Gastrocnemius medialis (tissue), 4 donors: ENCODE data around the gene STK11IP. TPM values are rescaled to one million over a fixed set of nuclear protein-coding genes. Genes with fewer than 3 reads are reported as not detected.

Experiments used
- ATAC-seq, 2 donors: fragments of 150-250 bp; one replicate each; pipeline ENCODE4 v1.9.1; 2016
- DNase-seq, 2 donors: peaks; one replicate each; pipeline ENCODE4 v3.0.0-alpha.2; 2019
- H3K27ac ChIP-seq, 4 donors: fragments of 200-600 bp; sonication (generic); 1 replicate in 1 of 4; 2 replicates in 3 of 4; pipeline ENCODE4 v1.5.1; 2016 to 2018; ENCODE audit warnings: mild to moderate bottlenecking in 2 of 4, moderate library complexity in 1 of 4
- H3K27me3 ChIP-seq, 3 donors: fragments of 200-600 bp; sonication (generic) in 2 of 3; 1 replicate in 1 of 3; 2 replicates in 2 of 3; pipeline versions ENCODE4 v1.5.1 to v1.6.0; 2016 to 2019; ENCODE audit warnings: mild to moderate bottlenecking in 1 of 3, moderate library complexity in 1 of 3
- H3K36me3 ChIP-seq, 2 donors: fragments of 200-600 bp; sonication (generic) in 1 of 2; one replicate each; pipeline ENCODE4 v1.5.1; 2017 to 2018
- H3K4me1 ChIP-seq, 2 donors: fragments of 200-600 bp; sonication (generic) in 1 of 2; one replicate each; pipeline ENCODE4 v1.5.1; 2016 to 2017; ENCODE audit warnings: mild to moderate bottlenecking in 2 of 2
- H3K4me3 ChIP-seq, 4 donors: fragments of 200-600 bp; sonication (generic) in 3 of 4; 1 replicate in 1 of 4; 2 replicates in 3 of 4; pipeline ENCODE4 v1.5.1; 2016 to 2019; ENCODE audit warnings: mild to moderate bottlenecking in 2 of 4
- H3K9me3 ChIP-seq, 3 donors: fragments of 200-600 bp; sonication (generic) in 2 of 3; 1 replicate in 1 of 3; 2 replicates in 2 of 3; pipeline ENCODE4 v1.5.1; 2016 to 2019
- CTCF ChIP-seq, 5 experiments: fragments of 450-650 bp in 3 of 5; fragments of 200-600 bp in 2 of 5; sonication (generic) in 2 of 5; IDR thresholded peaks in 4 of 5; conservative IDR thresholded peaks in 1 of 5; 1 replicate in 4 of 5; 2 replicates in 1 of 5; pipeline ENCODE4 v1.5.1; 2016 to 2019; ENCODE audit warnings: antibody characterized with exemption in 5 of 5, mild to moderate bottlenecking in 3 of 5, moderate library complexity in 3 of 5
- POLR2A ChIP-seq, 2 donors: fragments of 450-650 bp; IDR thresholded peaks; one replicate each; pipeline ENCODE4 v1.6.1; 2017; ENCODE audit warnings: antibody characterized with exemption in 2 of 2, mild to moderate bottlenecking in 2 of 2, moderate library complexity in 2 of 2
- in situ Hi-C, 4 donors: fragments of 200-750 bp; cut with MboI; loops; one replicate each; pipeline versions ENCODE4 v1.15.0 to v1.8.0; 2017; ENCODE audit warnings: low sequenced_read_pairs in 4 of 4
- intact Hi-C: fragments of 100-400 bp; cut with DNase I; formaldehyde crosslinking; loops from one replicate; pipeline ENCODE4 v1.15.1; 2023; ENCODE audit warnings: low total_unique reads
- microRNA-seq, 2 donors: library from miRNA; unstranded; fragments of <30 nt; microRNA quantifications; one replicate each; pipeline ENCODE4, GENCODE V29; 2016; ENCODE audit warnings: borderline replicate concordance in 2 of 2
- total RNA-seq, 4 donors: library from RNA; depleted of rRNA; stranded (reverse); fragments of >200 nt; gene quantifications; one replicate each; pipeline versions ENCODE4 v1.1.0 to v1.2.3, GENCODE V29; 2016

STK11IP gene
- total RNA-seq, 4 donors from 2014 or later, result 5.4 to 7.5 (median 6.5) TPM

DNA sequence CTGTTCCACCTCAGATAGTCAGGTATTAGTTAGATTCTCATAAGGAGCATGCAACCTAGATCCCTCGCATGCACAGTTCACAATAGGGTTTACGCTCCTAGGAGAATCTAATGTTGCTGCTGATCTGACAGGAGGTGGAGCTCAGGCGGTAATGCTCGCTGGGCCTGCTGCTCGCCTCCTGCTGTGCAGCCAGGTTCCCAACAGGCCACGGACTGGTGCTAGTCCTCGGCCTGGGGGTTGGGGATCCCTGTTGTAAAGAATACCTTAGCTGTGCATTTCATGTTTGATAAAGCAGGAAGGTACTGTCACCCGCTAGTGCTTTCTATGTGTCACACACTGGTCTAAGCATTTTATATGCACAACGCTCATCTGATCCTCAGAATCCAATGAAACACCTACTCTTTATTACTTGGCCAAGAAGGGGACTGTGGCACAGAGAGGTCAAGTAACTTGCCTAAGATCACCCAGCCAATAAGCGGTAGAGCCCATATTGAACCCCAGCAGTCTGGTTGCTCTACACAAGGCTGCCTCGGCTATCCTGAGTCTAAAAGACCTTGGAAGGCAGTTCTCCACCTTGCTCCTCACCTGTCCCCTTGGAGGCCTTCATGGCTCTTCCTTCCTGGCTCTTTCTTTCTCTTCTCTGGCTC lies 65.6 kb downstream of the STK11IP start:
- H3K9me3 ChIP-seq, result no peaks in the 10 kb centered on the region
- DNase-seq (no peak), ATAC-seq (no peak)
- H3K4me3 ChIP-seq, result no peak overlapping the region
- peaks cover 7 to 12% of the 10 kb centered on the region in 2 donors for H3K4me1 ChIP-seq
- TF ChIP-seq POLR2A (IDR thresholded peaks at IDR 0.05), result no peak
- TF ChIP-seq CTCF (IDR thresholded peaks at IDR 0.05 in 4 of 5, conservative IDR thresholded peaks at IDR 0.05 in 1 of 5), result no peak
- in situ Hi-C loops, result no loop called here
- no peaks in the 10 kb centered on the region for H3K36me3 ChIP-seq
- no peak overlapping the region for H3K27ac ChIP-seq
- H3K27me3 ChIP-seq, result no peaks in the 10 kb centered on the region
- intact Hi-C loops, result no loop called here

- H3K27ac ChIP-seq, result no peak overlapping the region
- H3K27me3 ChIP-seq, result no peaks in the 10 kb centered on the region
- in situ Hi-C loops, result no loop called here
These were observed 66.4 kb downstream of the STK11IP start for GRCh38 chr2:219664041-219664440.

GRCh38 chr2:219664944-219665343 lies 67.3 kb downstream of the STK11IP start:
- Histone ChIP-seq H3K36me3 (no peaks in the 10 kb centered on the region), H3K27me3 (no peaks in the 10 kb centered on the region), H3K4me1 (peaks cover 7 to 12% of the 10 kb centered on the region in 2 donors), H3K4me3 (no peak overlapping the region), H3K9me3 (no peaks in the 10 kb centered on the region), H3K27ac (no peak overlapping the region)
- intact Hi-C loops (no loop called here), in situ Hi-C loops (no loop called here)
- TF ChIP-seq CTCF (IDR thresholded peaks at IDR 0.05 in 4 of 5, conservative IDR thresholded peaks at IDR 0.05 in 1 of 5) (no peak), POLR2A (IDR thresholded peaks at IDR 0.05) (no peak)
- DNase-seq (peak; percentile 30 to 34), ATAC-seq (peak; percentile 65 to 87)

More at GRCh38 chr2:219664041-219664440, 66.4 kb downstream of the STK11IP start:
- no peak for ATAC-seq
- Histone ChIP-seq H3K36me3 (no peaks in the 10 kb centered on the region), H3K9me3 (no peaks in the 10 kb centered on the region), H3K4me3 (no peak overlapping the region), H3K4me1 (peaks cover 7 to 12% of the 10 kb centered on the region in 2 donors)
- intact Hi-C loops, result no loop called here
- TF ChIP-seq CTCF (IDR thresholded peaks at IDR 0.05 in 4 of 5, conservative IDR thresholded peaks at IDR 0.05 in 1 of 5) (no peak), POLR2A (IDR thresholded peaks at IDR 0.05) (no peak)
- DNase-seq, result no peak

- in situ Hi-C loops, result no loop called here
- H3K27ac ChIP-seq, result no peak overlapping the region
- intact Hi-C loops, result no loop called here
- TF ChIP-seq POLR2A (IDR thresholded peaks at IDR 0.05) (no peak), CTCF (IDR thresholded peaks at IDR 0.05 in 4 of 5, conservative IDR thresholded peaks at IDR 0.05 in 1 of 5) (no peak)
- ATAC-seq (no peak), DNase-seq (no peak)
- no peaks in the 10 kb centered on the region for H3K27me3 ChIP-seq
- no peak overlapping the region for H3K4me3 ChIP-seq
- peaks cover 7 to 12% of the 10 kb centered on the region in 2 donors for H3K4me1 ChIP-seq
- H3K9me3 ChIP-seq, result no peaks in the 10 kb centered on the region
- no peaks in the 10 kb centered on the region for H3K36me3 ChIP-seq
These were observed 68.3 kb downstream of the STK11IP start for GRCh38 chr2:219665926-219666325.

Small RNAs within 50 kb of the gene (microRNA-seq; reads per million reads assigned to microRNA genes)
- 1.2 to 1.7 reads per million in 2 donors for gene MIR3132

Other genes with a start within 250 kb of the STK11IP start
- gene DNPEP, start 209.9 kb upstream of the STK11IP start, total RNA-seq, result 100 to 1,000 TPM in 1 of 4 donors, 10 to 100 TPM in 3; 56.0 to 147 (median 65.3) TPM
- over 10,000 TPM; 19,008 to 28,635 (median 23,575) TPM for gene DES, start 179.5 kb upstream of the STK11IP start, total RNA-seq
- gene SPEG, start 163.0 kb upstream of the STK11IP start, total RNA-seq, result 100 to 1,000 TPM; 104 to 387 (median 222) TPM
- 10 to 100 TPM; 18.0 to 25.8 (median 24.4) TPM for gene GMPPA, start 99.0 kb upstream of the STK11IP start, total RNA-seq
- gene ASIC4, start 83.4 kb upstream of the STK11IP start, total RNA-seq, result under 1 TPM in 1 of 4 donors, not detected in 3; 0.11 TPM
- 10 to 100 TPM; 21.0 to 50.5 (median 37.2) TPM for gene CHPF, start 54.0 kb upstream of the STK11IP start, total RNA-seq
- gene TMEM198, start 53.8 kb upstream of the STK11IP start, total RNA-seq, result 1 to 10 TPM in 3 of 4 donors, under 1 TPM in 1; 0.87 to 6.7 (median 3.3) TPM
- 10 to 100 TPM; 47.9 to 72.9 (median 56.5) TPM for gene OBSL1, start 26.3 kb upstream of the STK11IP start, total RNA-seq
- gene INHA, start 25.5 kb upstream of the STK11IP start, total RNA-seq, result 1 to 10 TPM in 1 of 4 donors, under 1 TPM in 1, not detected in 2; 0.29 to 3.5 TPM
- under 1 TPM in 3 of 4 donors, not detected in 1; 0.25 to 0.35 (median 0.29) TPM for gene SLC4A3, start 29.8 kb downstream of the STK11IP start, total RNA-seq